22Rv1 (cell line): ENCODE data around the gene DMXL1.

Experiments used
- H3K27ac ChIP-seq: fragments of 450-650 bp; 2 replicates; pipeline ENCODE4 v1.5.1; 2017
- ZFX ChIP-seq: fragments of 450-650 bp; IDR thresholded peaks from 2 replicates; pipeline ENCODE4 v1.6.1; 2017; ENCODE audit warnings: antibody characterized with exemption, borderline replicate concordance
- TF ChIP-seq, protein P1 (sequence below): fragments of 450-650 bp; IDR thresholded peaks from 2 replicates; pipeline ENCODE4 v1.5.1; 2017; ENCODE audit warnings: mild to moderate bottlenecking

DMXL1 gene

DNA sequence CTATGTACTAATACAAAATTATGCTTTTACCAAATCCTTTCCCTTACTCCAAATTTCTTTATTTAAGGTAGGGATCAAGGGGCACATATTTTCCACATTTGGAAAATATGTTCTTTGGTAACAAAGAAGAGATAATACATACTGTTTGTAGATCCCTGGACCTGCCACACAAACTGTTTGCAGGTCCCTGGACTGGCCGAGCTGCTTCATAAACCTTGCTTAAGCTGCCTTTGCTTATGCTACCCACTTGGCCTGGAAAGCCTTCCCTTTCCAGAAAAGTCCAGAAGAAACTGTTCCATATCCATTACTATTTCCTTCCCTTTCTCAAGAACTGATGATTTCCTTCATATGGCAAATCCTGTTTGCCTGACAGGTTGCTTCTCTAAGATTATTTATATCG, 22.6 kb upstream of the DMXL1 start:
- TF ChIP-seq, protein P1, sequence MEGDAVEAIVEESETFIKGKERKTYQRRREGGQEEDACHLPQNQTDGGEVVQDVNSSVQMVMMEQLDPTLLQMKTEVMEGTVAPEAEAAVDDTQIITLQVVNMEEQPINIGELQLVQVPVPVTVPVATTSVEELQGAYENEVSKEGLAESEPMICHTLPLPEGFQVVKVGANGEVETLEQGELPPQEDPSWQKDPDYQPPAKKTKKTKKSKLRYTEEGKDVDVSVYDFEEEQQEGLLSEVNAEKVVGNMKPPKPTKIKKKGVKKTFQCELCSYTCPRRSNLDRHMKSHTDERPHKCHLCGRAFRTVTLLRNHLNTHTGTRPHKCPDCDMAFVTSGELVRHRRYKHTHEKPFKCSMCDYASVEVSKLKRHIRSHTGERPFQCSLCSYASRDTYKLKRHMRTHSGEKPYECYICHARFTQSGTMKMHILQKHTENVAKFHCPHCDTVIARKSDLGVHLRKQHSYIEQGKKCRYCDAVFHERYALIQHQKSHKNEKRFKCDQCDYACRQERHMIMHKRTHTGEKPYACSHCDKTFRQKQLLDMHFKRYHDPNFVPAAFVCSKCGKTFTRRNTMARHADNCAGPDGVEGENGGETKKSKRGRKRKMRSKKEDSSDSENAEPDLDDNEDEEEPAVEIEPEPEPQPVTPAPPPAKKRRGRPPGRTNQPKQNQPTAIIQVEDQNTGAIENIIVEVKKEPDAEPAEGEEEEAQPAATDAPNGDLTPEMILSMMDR = no peak
- TF ChIP-seq ZFX = no peak
- H3K27ac ChIP-seq = no peak overlapping the region

GRCh38 chr5:119049824-119050449, 20.9 kb upstream of the DMXL1 start:
- no peak overlapping the region for H3K27ac ChIP-seq
- no peak for TF ChIP-seq ZFX
- TF ChIP-seq, protein P1 = no peak

GRCh38 chr5:119054101-119054500, 16.8 kb upstream of the DMXL1 start:
- TF ChIP-seq, protein P1 = no peak
- no peak for TF ChIP-seq ZFX
- no peak overlapping the region for H3K27ac ChIP-seq

- TF ChIP-seq, protein P1 = no peak
- no peak for TF ChIP-seq ZFX
- H3K27ac ChIP-seq = no peak overlapping the region
Observed at GRCh38 chr5:119055294-119055693, 15.6 kb upstream of the DMXL1 start.

- TF ChIP-seq, protein P1 = no peak
- TF ChIP-seq ZFX = no peak
- H3K27ac ChIP-seq = no peak overlapping the region
Observed at GRCh38 chr5:119058979-119059529, 11.8 kb upstream of the DMXL1 start.

DNA sequence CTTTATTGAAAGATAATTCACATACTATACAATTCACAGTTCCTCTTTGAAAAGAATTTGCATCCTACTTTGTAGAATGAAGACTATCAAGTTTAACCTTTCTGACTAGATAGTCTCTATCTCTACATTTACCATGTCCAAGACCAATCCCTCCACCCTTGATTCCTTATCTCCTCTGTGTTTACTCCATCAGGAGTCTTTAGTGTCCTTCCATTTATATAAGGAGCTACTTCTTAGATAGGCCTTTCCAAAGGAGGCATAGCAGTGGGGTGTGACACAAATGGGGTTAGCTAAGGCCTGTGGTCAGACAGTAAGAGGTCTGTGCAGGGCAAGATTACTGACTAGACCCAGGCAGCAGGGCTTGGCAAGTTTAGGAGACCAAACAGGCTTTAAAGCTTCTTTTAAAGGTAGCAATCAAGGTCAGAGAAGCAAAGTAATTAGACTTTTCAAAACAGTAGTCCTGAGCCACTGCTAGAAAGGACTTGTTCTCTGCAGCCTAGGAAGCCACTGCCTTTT, 11.1 kb upstream of the DMXL1 start:
- no peak overlapping the region for H3K27ac ChIP-seq
- TF ChIP-seq ZFX = no peak
- TF ChIP-seq, protein P1 = no peak
